ENCODE results near the gene AFF3. TPM values are rescaled to one million over a fixed set of nuclear protein-coding genes. Genes with fewer than 3 reads are reported as not detected.
"Not testable (repeated sequence)": the region's sequence is repeated elsewhere in the genome, so short reads cannot be mapped to it uniquely, and the experiment has no call there.

The AFF3 gene
- total RNA-seq, 1 experiment from 2014 or later, result not detected

DNA sequence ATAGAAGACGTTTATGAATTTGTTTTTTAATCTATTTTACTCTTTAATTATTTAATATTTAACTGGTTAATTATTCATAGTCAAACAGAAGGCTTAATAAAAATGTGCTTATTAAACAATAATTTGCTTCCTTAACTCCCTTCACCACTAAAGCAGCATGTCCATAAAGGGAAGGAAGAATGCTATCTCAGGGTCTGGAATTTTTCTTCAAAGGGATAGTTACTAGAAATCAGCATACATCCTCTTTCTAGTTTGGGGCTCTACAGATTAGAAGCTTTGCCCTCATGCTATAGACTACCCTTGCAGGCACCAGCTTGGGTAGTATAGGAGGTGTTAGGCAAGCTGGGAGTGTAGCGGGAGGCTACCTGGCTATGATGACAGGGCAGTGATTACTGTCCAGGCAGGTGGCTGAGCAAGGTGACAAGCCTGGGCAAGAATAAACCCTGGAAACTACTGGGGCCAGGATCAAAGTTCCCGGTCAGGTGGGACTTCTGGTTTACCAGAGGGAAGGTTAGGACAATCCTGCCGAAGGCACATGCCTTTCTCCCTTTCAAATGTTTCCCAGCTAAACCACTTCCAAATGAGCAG is 376.6 kb downstream of the AFF3 start:
- Histone ChIP-seq H3K27ac (no peak overlapping the region), H3K9me3 (replicated peaks) (no peaks in the 10 kb centered on the region), H3K4me1 (no peaks in the 10 kb centered on the region), H3K36me3 (no peaks in the 10 kb centered on the region), H3K4me3 (no peak overlapping the region), H3K27me3 (no peaks in the 10 kb centered on the region; the same call in 1 of the 2 replicates)
- no peak for DNase-seq

DNA sequence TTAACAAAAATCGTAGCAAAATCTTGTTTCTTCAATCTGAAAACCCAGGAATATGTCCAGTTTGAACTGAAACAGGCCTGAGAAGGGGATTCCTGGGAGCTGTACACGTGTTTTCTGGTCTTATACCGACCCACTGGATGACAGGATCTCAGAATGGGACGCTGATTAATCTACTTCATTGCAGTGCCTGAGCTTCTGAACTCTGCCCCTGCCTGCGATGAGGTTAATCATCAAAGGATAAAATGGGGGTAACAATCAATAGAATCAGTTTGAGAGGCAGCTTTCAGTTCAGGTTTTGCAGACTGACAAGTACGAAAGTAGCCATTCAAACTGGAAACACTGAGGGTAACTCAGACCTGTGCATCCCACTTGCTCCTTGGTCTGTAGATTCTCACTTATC is 378.6 kb downstream of the AFF3 start:
- Histone ChIP-seq H3K27me3 (no peaks in the 10 kb centered on the region; the same call in 1 of the 2 replicates), H3K4me3 (no peak overlapping the region), H3K27ac (no peak overlapping the region), H3K4me1 (no peaks in the 10 kb centered on the region), H3K9me3 (replicated peaks) (no peaks in the 10 kb centered on the region), H3K36me3 (no peaks in the 10 kb centered on the region)
- no peak for DNase-seq

DNA sequence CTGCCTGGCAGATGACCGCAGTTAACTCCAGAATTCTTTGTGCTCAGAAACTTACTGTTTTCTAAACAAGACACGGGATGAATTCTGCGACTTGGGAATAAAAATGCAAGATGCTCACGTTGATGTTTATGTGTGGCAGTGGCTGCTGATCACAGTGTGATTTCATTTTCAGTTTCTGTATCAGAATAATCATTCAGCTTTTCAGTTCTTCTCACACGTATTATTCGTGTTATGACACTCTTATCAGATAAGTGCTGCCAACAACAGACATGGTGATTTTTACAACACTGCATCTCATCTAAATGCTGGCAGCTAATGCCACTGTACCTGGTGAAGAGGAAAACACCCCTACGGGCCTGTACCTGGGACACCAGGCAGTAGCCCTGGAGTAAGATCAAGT is 379.7 kb downstream of the AFF3 start:
- H3K27me3 ChIP-seq, result no peaks in the 10 kb centered on the region; the same call in 1 of the 2 replicates
- no peak for DNase-seq

GRCh38 chr2:99757611-99758114 is 384.7 kb downstream of the AFF3 start:
- Histone ChIP-seq H3K36me3 (no peaks in the 10 kb centered on the region), H3K4me1 (no peaks in the 10 kb centered on the region), H3K9me3 (replicated peaks) (no peaks in the 10 kb centered on the region), H3K4me3 (no peak overlapping the region), H3K27me3 (no peaks in the 10 kb centered on the region), H3K27ac (no peak overlapping the region)
- no peak for DNase-seq

More for the DNA sequence above, 379.7 kb downstream of the AFF3 start:
- no peaks in the 10 kb centered on the region for H3K9me3 ChIP-seq (replicated peaks)
- H3K27ac ChIP-seq, result no peak overlapping the region
- H3K4me1 ChIP-seq, result no peaks in the 10 kb centered on the region
- H3K4me3 ChIP-seq, result no peak overlapping the region
- H3K36me3 ChIP-seq, result no peaks in the 10 kb centered on the region

- DNase-seq, result no peak
- H3K36me3 ChIP-seq, result no peaks in the 10 kb centered on the region
- no peaks in the 10 kb centered on the region for H3K27me3 ChIP-seq
- no peaks in the 10 kb centered on the region for H3K9me3 ChIP-seq (replicated peaks)
- no peak overlapping the region for H3K4me3 ChIP-seq
- no peaks in the 10 kb centered on the region for H3K4me1 ChIP-seq
- H3K27ac ChIP-seq, result no peak overlapping the region
These were observed 386.3 kb downstream of the AFF3 start for GRCh38 chr2:99756059-99756458.

GRCh38 chr2:99754210-99754609 is 388.2 kb downstream of the AFF3 start:
- Histone ChIP-seq H3K4me3 (no peak overlapping the region), H3K9me3 (replicated peaks) (no peaks in the 10 kb centered on the region), H3K4me1 (no peaks in the 10 kb centered on the region), H3K27ac (no peak overlapping the region), H3K36me3 (no peaks in the 10 kb centered on the region), H3K27me3 (no peaks in the 10 kb centered on the region)
- DNase-seq, result no peak

- Histone ChIP-seq H3K9me3 (replicated peaks) (no peaks in the 10 kb centered on the region), H3K27ac (no peak overlapping the region), H3K4me1 (no peaks in the 10 kb centered on the region), H3K27me3 (no peaks in the 10 kb centered on the region), H3K4me3 (no peak overlapping the region), H3K36me3 (no peaks in the 10 kb centered on the region)
- DNase-seq, result no peak
These were observed 388.9 kb downstream of the AFF3 start for GRCh38 chr2:99753505-99753904.

- Histone ChIP-seq H3K27me3 (no peaks in the 10 kb centered on the region), H3K4me1 (no peaks in the 10 kb centered on the region), H3K9me3 (replicated peaks) (no peaks in the 10 kb centered on the region), H3K36me3 (no peaks in the 10 kb centered on the region), H3K4me3 (no peak overlapping the region), H3K27ac (no peak overlapping the region)
- no peak for DNase-seq
These were observed 394.0 kb downstream of the AFF3 start for GRCh38 chr2:99748344-99748743.

GRCh38 chr2:99747842-99748241 is 394.5 kb downstream of the AFF3 start:
- no peak for DNase-seq
- no peaks in the 10 kb centered on the region for H3K4me1 ChIP-seq
- H3K27me3 ChIP-seq, result no peaks in the 10 kb centered on the region
- no peak overlapping the region for H3K27ac ChIP-seq
- no peaks in the 10 kb centered on the region for H3K9me3 ChIP-seq (replicated peaks)
- H3K36me3 ChIP-seq, result no peaks in the 10 kb centered on the region
- no peak overlapping the region for H3K4me3 ChIP-seq

DNA sequence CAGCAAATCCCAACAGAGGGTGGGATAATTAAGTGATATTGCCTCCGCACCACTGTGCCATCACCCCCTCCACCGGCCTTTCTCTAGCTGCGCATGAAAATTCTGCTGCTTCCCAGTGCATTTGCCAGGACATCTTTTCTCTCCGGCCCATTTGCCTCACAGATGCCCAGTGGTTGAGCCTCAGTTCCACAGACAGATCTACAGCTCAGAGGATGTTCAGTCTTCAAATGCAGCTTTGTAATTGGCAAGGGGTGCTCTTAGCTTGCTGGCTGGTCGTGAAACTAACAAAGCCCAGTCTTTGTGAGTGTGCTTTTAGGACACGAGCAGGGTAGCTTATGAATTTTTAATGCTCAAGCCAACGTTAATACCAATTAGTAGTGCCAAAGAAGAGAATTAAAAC is 399.2 kb downstream of the AFF3 start:
- DNase-seq, result no peak
- Histone ChIP-seq H3K9me3 (replicated peaks) (no peaks in the 10 kb centered on the region), H3K27me3 (no peaks in the 10 kb centered on the region), H3K36me3 (no peaks in the 10 kb centered on the region), H3K4me3 (no peak overlapping the region), H3K27ac (no peak overlapping the region), H3K4me1 (no peaks in the 10 kb centered on the region)

GRCh38 chr2:99737537-99737936 is 404.9 kb downstream of the AFF3 start:
- H3K27ac ChIP-seq, result no peak overlapping the region
- no peaks in the 10 kb centered on the region for H3K36me3 ChIP-seq
- no peaks in the 10 kb centered on the region for H3K27me3 ChIP-seq
- H3K4me3 ChIP-seq, result no peak overlapping the region
- no peaks in the 10 kb centered on the region for H3K4me1 ChIP-seq
- H3K9me3 ChIP-seq (replicated peaks), result no peaks in the 10 kb centered on the region
- no peak for DNase-seq

DNA sequence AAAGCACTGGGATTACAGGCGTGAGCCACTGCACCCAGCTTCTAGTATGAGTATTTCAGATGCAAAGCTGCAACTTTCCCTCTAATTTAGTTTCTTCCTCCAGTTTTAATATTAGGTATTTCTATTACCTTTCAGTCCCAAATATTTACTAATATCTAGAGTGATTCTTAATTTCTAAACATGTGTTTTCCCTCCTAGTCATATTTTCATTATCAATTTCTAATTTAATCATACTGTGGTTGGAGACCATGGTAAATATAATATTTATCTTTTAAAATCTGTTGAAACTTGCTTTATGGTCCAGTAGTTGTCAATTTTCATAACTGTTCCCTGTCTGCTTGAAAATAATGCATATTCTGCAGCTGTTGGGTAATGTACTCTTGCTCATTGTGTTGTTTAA is 406.6 kb downstream of the AFF3 start:
- no peak for DNase-seq
- Histone ChIP-seq H3K36me3 (no peaks in the 10 kb centered on the region), H3K4me3 (no peak overlapping the region), H3K27me3 (no peaks in the 10 kb centered on the region), H3K4me1 (no peaks in the 10 kb centered on the region), H3K27ac (no peak overlapping the region), H3K9me3 (replicated peaks) (no peaks in the 10 kb centered on the region)

DNA sequence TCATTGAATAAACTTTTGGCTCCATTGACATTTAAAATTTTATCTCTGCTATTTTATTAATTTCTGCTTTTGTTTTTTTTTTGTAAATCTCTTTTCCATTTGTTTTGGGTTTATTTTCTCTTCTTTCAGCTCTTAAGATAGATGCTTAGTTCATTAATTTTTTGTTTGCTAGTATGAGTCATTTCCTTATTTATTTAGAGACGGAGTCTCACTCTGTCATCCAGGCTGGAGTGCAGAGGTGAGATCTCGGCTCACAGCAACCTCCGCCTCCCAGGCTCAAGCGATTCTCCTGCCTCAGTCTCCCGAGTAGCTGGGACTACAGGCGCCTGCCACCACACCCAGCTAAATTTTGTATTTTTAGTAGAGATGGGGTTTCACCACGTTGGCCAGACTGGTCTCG is 407.1 kb downstream of the AFF3 start:
- H3K36me3 ChIP-seq; DNase-seq; H3K4me3 ChIP-seq; H3K4me1 ChIP-seq; H3K27ac ChIP-seq; H3K27me3 ChIP-seq; H3K9me3 ChIP-seq (replicated peaks): not testable (repeated sequence)

- DNase-seq, result no peak
- Histone ChIP-seq H3K4me3 (no peak overlapping the region), H3K4me1 (no peaks in the 10 kb centered on the region), H3K27ac (no peak overlapping the region), H3K9me3 (replicated peaks) (no peaks in the 10 kb centered on the region), H3K36me3 (no peaks in the 10 kb centered on the region), H3K27me3 (no peaks in the 10 kb centered on the region)
These were observed 408.2 kb downstream of the AFF3 start for GRCh38 chr2:99734236-99734635.

GRCh38 chr2:99729104-99730025 is 413.0 kb downstream of the AFF3 start:
- H3K4me1 ChIP-seq, result no peaks in the 10 kb centered on the region
- H3K9me3 ChIP-seq (replicated peaks), result no peaks in the 10 kb centered on the region
- no peak overlapping the region for H3K27ac ChIP-seq
- H3K27me3 ChIP-seq, result no peaks in the 10 kb centered on the region
- H3K4me3 ChIP-seq, result no peak overlapping the region
- no peaks in the 10 kb centered on the region for H3K36me3 ChIP-seq
- no peak for DNase-seq
